Stimulated activated CD4-positive, alpha-beta T cell treated with anti-CD3 and anti-CD28 coated beads, Interleukin-4, amount 100 ng/mL, for 24 hours (primary cell): ENCODE results near the gene KLHL29.

Experiments used
- DNase-seq: peaks from one replicate; pipeline ENCODE4 v3.0.0-alpha.2; 2020

KLHL29 gene

GRCh38 chr2:23668756-23669304, 283.9 kb downstream of the KLHL29 start:
- DNase-seq = no peak

- DNase-seq = no peak
Observed at GRCh38 chr2:23669413-23670244, 284.6 kb downstream of the KLHL29 start.

GRCh38 chr2:23670245-23670592, 285.2 kb downstream of the KLHL29 start:
- DNase-seq = no peak

DNA sequence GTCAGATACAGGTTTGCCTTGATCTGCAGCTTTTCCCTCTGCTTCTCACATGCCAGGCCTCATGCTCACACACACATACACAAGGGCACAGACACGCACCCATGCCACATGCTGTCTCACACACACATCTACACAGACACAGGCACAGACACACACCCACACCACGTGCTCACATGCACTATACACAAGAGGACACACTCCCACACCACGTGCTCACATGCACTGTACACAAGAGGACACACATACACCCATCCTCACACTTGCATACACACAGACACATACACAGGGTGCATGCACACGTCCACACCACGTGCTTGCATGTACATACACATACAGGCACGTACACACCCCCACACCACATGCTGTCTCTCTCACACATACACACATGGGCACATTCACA, 288.1 kb downstream of the KLHL29 start:
- no peak for DNase-seq

DNA sequence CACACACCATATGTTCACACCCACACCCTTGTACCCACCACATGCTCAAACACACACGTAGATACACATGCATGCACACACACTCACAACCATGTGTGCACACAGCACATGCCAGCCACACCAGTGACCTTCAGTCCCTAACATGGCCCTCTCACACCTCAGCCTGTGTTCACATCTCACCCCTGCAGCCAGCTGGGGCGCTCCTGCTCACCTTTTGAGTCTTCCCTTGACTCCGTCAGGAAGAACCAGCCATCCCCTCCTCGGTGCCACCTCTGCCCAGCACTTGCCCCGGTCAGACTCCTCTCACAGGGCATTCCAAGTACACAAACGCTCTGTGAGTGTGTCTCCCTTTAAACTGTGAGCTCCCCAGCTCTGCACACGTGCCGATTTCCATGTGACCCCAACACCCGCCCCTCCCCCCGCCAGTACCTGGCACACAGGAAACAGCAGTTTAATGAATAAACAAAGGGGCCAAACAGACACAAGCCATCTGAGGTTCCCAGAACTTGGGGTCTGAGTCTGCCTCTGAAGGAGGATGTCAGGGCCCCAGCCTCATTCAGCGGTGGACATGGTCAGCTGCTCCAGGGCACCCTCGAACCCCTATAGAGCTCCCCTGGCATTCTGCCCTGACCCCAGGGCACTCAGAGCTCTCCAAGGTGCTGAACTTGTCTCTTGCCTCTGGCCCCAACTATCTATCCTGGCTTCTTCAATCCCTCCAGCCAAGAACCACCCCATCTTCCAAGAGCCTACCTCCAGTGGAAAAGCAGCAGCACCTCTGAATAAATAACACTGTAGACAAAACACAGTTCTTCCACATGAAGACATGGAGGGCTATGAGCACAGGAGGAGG, 289.1 kb downstream of the KLHL29 start:
- DNase-seq = no peak

- DNase-seq = no peak
Observed at GRCh38 chr2:23675506-23675905, 290.5 kb downstream of the KLHL29 start.

DNA sequence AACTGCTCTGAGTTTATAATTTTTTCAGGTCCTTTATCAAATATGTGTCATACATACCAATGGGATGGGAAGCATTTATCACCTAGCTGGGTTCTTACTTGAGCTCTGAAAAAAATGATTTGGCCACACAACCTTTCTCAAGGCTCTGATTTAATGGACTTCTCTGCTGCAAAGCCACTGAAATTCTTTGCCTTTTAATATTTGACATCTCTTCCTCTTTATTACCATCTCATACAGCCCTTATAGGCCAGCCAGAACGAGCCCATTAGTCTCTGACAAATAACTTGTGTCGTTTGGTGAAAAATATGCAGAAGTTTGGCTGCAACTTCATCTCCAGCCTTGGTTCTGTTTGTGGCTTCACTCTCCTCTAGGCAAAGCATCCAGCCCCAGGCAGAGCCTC, 292.9 kb downstream of the KLHL29 start:
- no peak for DNase-seq

DNA sequence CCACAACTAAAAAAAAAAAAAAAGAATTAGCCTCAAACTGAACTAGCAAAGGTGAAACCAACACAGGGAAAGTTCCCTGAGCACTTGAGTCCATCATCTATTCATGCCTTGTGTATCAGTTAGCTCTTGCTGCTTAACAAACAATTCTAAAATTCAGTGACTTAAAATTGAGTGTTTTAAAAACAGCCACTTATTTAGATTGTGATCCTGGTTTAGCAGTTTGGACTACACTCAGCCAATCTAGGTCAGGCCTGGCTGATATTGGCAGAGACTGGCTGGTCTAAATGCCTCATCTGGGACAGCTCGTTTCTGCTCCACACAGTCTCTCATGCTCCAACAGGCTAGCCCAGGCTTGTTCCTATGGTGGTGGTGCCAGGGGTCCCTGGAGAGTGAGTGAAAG, 294.1 kb downstream of the KLHL29 start:
- no peak for DNase-seq

DNA sequence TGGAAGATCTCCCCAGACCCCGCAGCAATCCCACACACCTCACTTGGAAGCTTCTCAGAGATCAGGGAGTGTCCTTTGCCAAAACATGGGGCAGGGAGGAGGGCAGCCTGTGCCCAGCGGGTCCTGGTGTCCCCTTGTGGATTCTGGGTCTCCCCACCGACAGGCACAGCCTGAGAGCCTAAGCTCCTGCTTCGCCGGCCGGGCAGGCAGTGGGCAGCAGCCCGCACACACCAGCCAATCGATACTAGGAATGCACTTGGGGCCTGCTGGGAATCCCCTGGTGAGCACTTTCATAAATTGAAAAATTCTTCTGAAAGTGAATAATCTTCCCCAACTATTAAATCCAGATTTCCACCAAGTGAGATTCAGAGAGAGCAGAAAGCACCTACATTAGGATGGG, 296.0 kb downstream of the KLHL29 start:
- DNase-seq = no peak

DNA sequence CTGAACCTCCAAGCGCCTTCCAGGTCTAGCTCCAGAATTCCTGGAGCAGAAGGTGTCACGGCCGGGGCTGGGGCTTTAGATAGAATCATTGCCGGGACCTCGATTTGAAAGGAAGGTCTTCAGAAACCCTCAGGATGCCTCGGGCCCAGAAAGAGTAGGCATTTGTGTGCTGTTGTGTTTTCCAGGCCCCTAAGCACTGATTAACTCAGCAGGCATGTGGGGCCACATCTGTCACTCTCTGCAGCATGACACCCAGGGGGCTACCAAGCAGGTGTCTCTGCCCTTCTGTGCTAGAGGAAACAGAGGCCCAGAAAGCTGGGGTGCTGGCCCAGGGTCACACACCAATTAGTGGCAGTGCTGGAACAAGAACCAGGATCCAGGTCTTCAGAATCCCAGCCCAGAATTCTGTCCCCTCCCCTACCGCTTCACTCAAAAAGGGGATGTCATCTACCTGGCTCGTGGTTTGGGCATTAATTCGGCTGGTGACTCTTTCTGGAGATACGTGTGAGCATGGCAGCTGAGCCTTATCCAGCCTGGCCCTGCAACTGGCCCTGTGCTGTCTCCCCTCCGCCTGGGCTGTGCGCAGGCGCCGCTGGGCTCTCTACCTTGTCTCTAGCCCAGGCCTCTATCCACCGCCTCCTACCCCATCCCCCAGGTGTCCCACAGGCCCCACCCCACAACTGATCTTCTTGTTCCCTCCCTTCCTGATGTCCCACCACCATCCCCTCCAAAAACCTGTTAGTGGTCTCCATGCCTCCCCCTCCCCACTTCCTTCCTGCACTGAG, 296.6 kb downstream of the KLHL29 start:
- DNase-seq = no peak

DNA sequence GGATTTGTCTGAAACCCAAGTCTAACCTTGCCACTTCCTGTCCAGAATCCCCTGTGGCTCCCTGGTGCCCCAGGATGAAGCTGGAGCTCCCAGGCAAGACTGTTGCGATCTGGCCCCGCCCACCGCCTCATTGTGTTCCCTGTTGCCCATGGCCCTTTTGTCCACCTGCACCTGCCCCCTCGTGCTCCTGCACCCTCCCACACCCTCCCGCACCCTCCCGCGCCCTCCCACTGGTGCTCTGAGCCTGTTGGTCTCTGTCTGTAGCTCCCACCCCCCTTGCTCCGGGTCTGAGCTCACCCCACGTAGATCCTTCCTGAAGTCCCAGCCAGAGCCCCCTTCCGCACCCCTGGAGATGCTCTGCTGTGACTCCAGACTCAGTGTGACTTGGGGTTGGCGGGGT, 297.5 kb downstream of the KLHL29 start:
- DNase-seq = no peak

- DNase-seq = no peak
Observed at GRCh38 chr2:23683001-23683400, 298.0 kb downstream of the KLHL29 start.

- DNase-seq = no peak
Observed at GRCh38 chr2:23684395-23685176, 299.6 kb downstream of the KLHL29 start.

- no peak for DNase-seq
Observed at GRCh38 chr2:23685181-23685580, 300.2 kb downstream of the KLHL29 start.

GRCh38 chr2:23685706-23686105, 300.7 kb downstream of the KLHL29 start:
- DNase-seq = no peak

DNA sequence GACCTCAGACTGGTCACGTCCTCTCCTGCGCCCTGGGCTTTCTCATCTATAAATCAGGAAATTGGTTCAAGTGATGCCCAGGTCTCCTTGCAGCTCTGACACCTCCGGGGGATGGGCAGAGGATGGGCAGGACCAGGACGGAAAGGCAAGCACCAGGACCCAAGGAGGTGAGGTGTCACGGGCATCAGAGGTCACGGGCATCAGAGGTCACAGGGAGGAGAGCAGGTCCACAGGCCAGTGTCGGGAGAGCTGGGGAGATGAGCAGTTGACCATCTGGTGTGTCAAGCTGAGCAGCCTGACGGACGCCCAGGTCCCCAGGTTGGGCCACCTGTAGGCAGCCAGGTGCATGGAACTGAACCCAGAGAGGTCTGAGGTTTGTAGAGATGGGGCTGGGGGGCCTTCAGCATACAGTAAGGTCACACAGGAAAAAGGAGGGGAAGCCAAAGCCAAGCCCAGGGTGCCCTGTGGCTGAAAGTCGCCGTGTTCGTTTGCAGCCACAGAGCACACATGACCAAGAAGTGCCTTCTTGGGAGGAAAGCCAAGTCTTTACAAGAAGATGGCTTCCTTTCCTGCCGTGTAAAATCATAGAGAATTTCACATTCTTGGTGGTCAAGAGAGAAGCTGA, 301.5 kb downstream of the KLHL29 start:
- no peak for DNase-seq

GRCh38 chr2:23687214-23687613, 302.2 kb downstream of the KLHL29 start:
- DNase-seq = no peak

- DNase-seq = no peak
Observed at GRCh38 chr2:23687713-23688112, 302.7 kb downstream of the KLHL29 start.

DNA sequence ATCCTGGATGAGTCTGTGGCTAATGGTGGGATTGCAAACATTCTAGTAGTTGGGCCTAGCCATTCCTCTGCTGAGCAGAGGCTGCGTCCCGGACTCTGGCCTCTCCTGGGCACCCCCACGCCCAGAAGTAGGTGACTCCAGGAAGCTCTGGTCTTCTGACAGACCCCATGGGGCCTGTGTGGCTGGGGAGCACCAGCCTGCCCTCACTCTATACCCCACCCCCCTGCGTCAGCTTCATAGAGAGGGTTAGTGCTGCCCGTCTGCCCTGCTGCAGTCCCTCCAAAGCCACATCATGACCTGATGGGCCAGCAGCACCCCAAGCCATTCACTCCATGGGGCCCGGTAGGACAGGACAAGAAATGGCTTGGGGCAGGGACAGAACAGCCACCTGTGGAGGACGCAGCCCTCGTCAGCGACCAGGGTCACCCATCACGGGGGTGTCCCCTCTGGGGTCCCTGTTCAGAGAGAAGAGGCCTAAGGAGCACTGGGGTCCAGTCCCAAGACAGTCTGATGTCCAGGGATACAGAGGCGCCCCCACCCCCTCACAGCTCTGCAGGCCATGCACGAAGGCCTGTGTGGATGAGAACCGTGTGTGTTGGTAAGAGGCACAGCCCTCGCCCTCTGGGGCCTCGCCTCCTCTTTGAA, 303.6 kb downstream of the KLHL29 start:
- DNase-seq = no peak

GRCh38 chr2:23689131-23689700, 304.2 kb downstream of the KLHL29 start:
- no peak for DNase-seq

- DNase-seq = no peak
Observed at GRCh38 chr2:23689891-23690290, 304.9 kb downstream of the KLHL29 start.
